HFF-Myc (cell line): ENCODE measurements around the gene MET.

ENCODE experiments used
- DNase-seq: peaks from one replicate; pipeline ENCODE4 v3.0.0-alpha.2; 2011; ENCODE audit warnings: low read depth; ENCODE audit errors: extremely low read depth
- H3K4me3 ChIP-seq: replicated peaks from 2 replicates; pipeline ENCODE4 v1.5.1; 2011; ENCODE audit warnings: low read depth, mild to moderate bottlenecking, control low read depth, low read length
- CTCF ChIP-seq: IDR thresholded peaks from 2 replicates; pipeline ENCODE4 v1.5.1; 2012; ENCODE audit warnings: mild to moderate bottlenecking, low read depth, low read length, control low read depth; ENCODE audit errors: missing control alignments

Gene MET

GRCh38 chr7:116842371-116842770 is 170.4 kb downstream of the MET start:
- DNase-seq = no peak
- no peak for TF ChIP-seq CTCF
- no peak overlapping the region for H3K4me3 ChIP-seq

- no peak for TF ChIP-seq CTCF
- DNase-seq = no peak
- H3K4me3 ChIP-seq = no peak overlapping the region
Observed at GRCh38 chr7:116843378-116843777, 171.4 kb downstream of the MET start.
